Mesothelial cell of epicardium (in vitro differentiated cells): ENCODE data around the gene CCR4. TPM values are rescaled to one million over a fixed set of nuclear protein-coding genes. Genes with fewer than 3 reads are reported as not detected.
"Not testable (repeated sequence)": the region's sequence is repeated elsewhere in the genome, so short reads cannot be mapped to it uniquely, and the experiment has no call there.

Experiments
- DNase-seq, 2 experiments: peaks; one replicate each; pipeline ENCODE4 v3.0.0; 2021; ENCODE audit warnings: low spot score in 2 of 2; ENCODE audit not compliant: unreplicated experiment in 2 of 2
- H3K27ac Mint-ChIP-seq: 2 replicates; pipeline ENCODE4 v1.8.0; 2021; ENCODE audit warnings: mixed read lengths
- H3K27me3 Mint-ChIP-seq: 2 replicates; pipeline ENCODE4 v1.8.0; 2021; ENCODE audit warnings: low read depth, mixed read lengths
- H3K36me3 Mint-ChIP-seq: 2 replicates; pipeline ENCODE4 v1.8.0; 2021; ENCODE audit warnings: mixed read lengths
- H3K4me1 Mint-ChIP-seq: 2 replicates; pipeline ENCODE4 v1.8.0; 2021; ENCODE audit warnings: mixed read lengths
- H3K4me3 Mint-ChIP-seq: 2 replicates; pipeline ENCODE4 v1.8.0; 2021; ENCODE audit warnings: mild to moderate bottlenecking, moderate library complexity, mixed read lengths
- H3K9me3 Mint-ChIP-seq: 2 replicates; pipeline ENCODE4 v1.8.0; 2021; ENCODE audit warnings: mixed read lengths
- CTCF ChIP-seq: fragments of 200-600 bp; sonication (generic); IDR thresholded peaks from one replicate; pipeline ENCODE4 v1.5.0; 2021; ENCODE audit warnings: antibody characterized with exemption; ENCODE audit not compliant: unreplicated experiment
- total RNA-seq: library from RNA; stranded (reverse); gene quantifications from 3 replicates; pipeline ENCODE4 v1.2.1, GENCODE V29; 2021

Gene CCR4
- total RNA-seq, 1 donor from 2014 or later, result not detected

GRCh38 chr3:32963871-32964270 is 12.4 kb downstream of the CCR4 start:
- H3K4me3 Mint-ChIP-seq, result no peak overlapping the region
- peaks cover 21% of the 10 kb centered on the region for H3K9me3 Mint-ChIP-seq
- H3K27ac Mint-ChIP-seq, result no peak overlapping the region
- H3K4me1 Mint-ChIP-seq, result peaks cover 18% of the 10 kb centered on the region
- no peak for TF ChIP-seq CTCF
- peaks cover 10% of the 10 kb centered on the region for H3K36me3 Mint-ChIP-seq
- DNase-seq, result no peak
- H3K27me3 Mint-ChIP-seq, result no peaks in the 10 kb centered on the region

- H3K27me3 Mint-ChIP-seq, H3K4me3 Mint-ChIP-seq, DNase-seq, H3K27ac Mint-ChIP-seq, H3K36me3 Mint-ChIP-seq: not testable (repeated sequence)
- Mint-ChIP-seq H3K9me3 (peaks cover 21% of the 10 kb centered on the region), H3K4me1 (peaks cover 12% of the 10 kb centered on the region)
These were observed 13.3 kb downstream of the CCR4 start for GRCh38 chr3:32964781-32965180.

- DNase-seq, result not testable (repeated sequence)
These were observed 14.3 kb downstream of the CCR4 start for GRCh38 chr3:32965617-32966213.

GRCh38 chr3:32966627-32967026 is 15.2 kb downstream of the CCR4 start:
- H3K4me3 Mint-ChIP-seq, H3K27me3 Mint-ChIP-seq, H3K27ac Mint-ChIP-seq, DNase-seq, H3K4me1 Mint-ChIP-seq, H3K36me3 Mint-ChIP-seq: not testable (repeated sequence)
- peaks cover 21% of the 10 kb centered on the region for H3K9me3 Mint-ChIP-seq

More at GRCh38 chr3:32965617-32966213, 14.3 kb downstream of the CCR4 start:
- not testable (repeated sequence) for H3K27ac Mint-ChIP-seq, H3K36me3 Mint-ChIP-seq, H3K27me3 Mint-ChIP-seq, H3K4me3 Mint-ChIP-seq, H3K4me1 Mint-ChIP-seq
- H3K9me3 Mint-ChIP-seq, result peaks cover 21% of the 10 kb centered on the region

- peaks cover 10% of the 10 kb centered on the region for H3K36me3 Mint-ChIP-seq
- no peak for TF ChIP-seq CTCF
- H3K27ac Mint-ChIP-seq, result no peak overlapping the region
- no peaks in the 10 kb centered on the region for H3K27me3 Mint-ChIP-seq
- H3K4me3 Mint-ChIP-seq, result no peak overlapping the region
- H3K4me1 Mint-ChIP-seq, result peaks cover 12% of the 10 kb centered on the region
- peaks cover 21% of the 10 kb centered on the region for H3K9me3 Mint-ChIP-seq
- DNase-seq, result no peak
These were observed 16.9 kb downstream of the CCR4 start for GRCh38 chr3:32968166-32968919.

- DNase-seq, result no peak
- no peak for TF ChIP-seq CTCF
- no peak overlapping the region for H3K4me3 Mint-ChIP-seq
- H3K9me3 Mint-ChIP-seq, result peaks cover 21% of the 10 kb centered on the region
- H3K27me3 Mint-ChIP-seq, result no peaks in the 10 kb centered on the region
- peaks cover 12% of the 10 kb centered on the region for H3K4me1 Mint-ChIP-seq
- peaks cover 10% of the 10 kb centered on the region for H3K36me3 Mint-ChIP-seq
- no peak overlapping the region for H3K27ac Mint-ChIP-seq
These were observed 17.5 kb downstream of the CCR4 start for GRCh38 chr3:32968920-32969389.

- no peak overlapping the region for H3K4me3 Mint-ChIP-seq
- no peak for DNase-seq
These were observed 18.2 kb downstream of the CCR4 start for GRCh38 chr3:32969656-32970055.

GRCh38 chr3:32971291-32971690 is 19.8 kb downstream of the CCR4 start:
- DNase-seq, H3K36me3 Mint-ChIP-seq, H3K27ac Mint-ChIP-seq, H3K27me3 Mint-ChIP-seq, H3K4me3 Mint-ChIP-seq, H3K9me3 Mint-ChIP-seq: not testable (repeated sequence)
- peaks cover 12% of the 10 kb centered on the region for H3K4me1 Mint-ChIP-seq

More at GRCh38 chr3:32969656-32970055, 18.2 kb downstream of the CCR4 start:
- Mint-ChIP-seq H3K27ac (no peak overlapping the region), H3K36me3 (peaks cover 10% of the 10 kb centered on the region), H3K9me3 (peaks cover 17% of the 10 kb centered on the region), H3K4me1 (peaks cover 12% of the 10 kb centered on the region), H3K27me3 (no peaks in the 10 kb centered on the region)
- TF ChIP-seq CTCF, result no peak
